ENCODE data around the gene RSBN1. TPM values are rescaled to one million over a fixed set of nuclear protein-coding genes. Genes with fewer than 3 reads are reported as not detected.

RSBN1 gene
- polyA plus RNA-seq, 1 of the 3 experiments (the other 2 are of a cell fraction) = 4.0 TPM

DNA sequence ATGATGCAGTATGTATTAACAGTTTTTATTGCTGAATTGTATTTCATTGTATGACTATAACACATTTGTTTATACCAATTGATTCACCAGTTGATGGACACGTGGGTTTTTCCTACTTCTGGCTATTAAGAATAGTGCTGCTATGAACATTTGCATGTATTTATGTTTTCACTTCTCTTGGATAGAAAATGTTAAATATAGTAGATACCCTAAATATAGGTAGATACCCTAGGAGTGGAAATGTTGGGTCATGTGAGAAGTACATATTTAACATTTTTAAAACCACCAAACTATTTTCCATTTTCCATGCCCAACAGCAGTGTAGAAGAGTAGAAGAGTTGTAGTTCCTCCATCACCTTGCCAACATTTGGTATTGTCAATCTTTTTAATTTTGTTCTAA lies 60.8 kb downstream of the RSBN1 start:
- Histone ChIP-seq H3K9ac (no peak overlapping the region), H3K4me2 (no peak overlapping the region), H3K4me3 (ENCODE audit: low read depth in 2 of 2, low read length in 1 of 2) (no peak overlapping the region), H2AFZ (ENCODE audit: low read depth) (no peak overlapping the region), H3K27ac (ENCODE audit: low read depth in 2 of 2, low read length in 1 of 2) (no peak overlapping the region), H3K27me3 (ENCODE audit: insufficient read depth) (no peaks in the 10 kb centered on the region), H3F3A (replicated peaks; ENCODE audit: insufficient read depth) (peaks cover 13% of the 10 kb centered on the region), H3K9me2 (no peaks in the 10 kb centered on the region), H3K36me3 (replicated peaks in 1 of 2; ENCODE audit: control insufficient read depth in 1 of 2, insufficient read depth in 2 of 2, low read length in 1 of 2) (peaks cover 14 to 54% of the 10 kb centered on the region in 2 experiments), H4K20me1 (ENCODE audit: insufficient read depth) (no peaks in the 10 kb centered on the region), H3K4me1 (ENCODE audit: control insufficient read depth in 1 of 2, insufficient read depth in 2 of 2, low read depth in 1 of 2, low read length in 1 of 2) (peaks cover 0 to 8% of the 10 kb centered on the region in 2 experiments; a peak in 2 of 4 replicates), H3K9me3 (no peaks in the 10 kb centered on the region), H3K79me2 (ENCODE audit: insufficient read depth) (peaks cover 44% of the 10 kb centered on the region)
- 97% methylated on average over 1 of the region's 1 CpG for WGBS (ENCODE audit: low lambda C conversion rate)
- no peak for DNase-seq
- TF ChIP-seq JUND (IDR thresholded peaks at IDR 0.05) (no peak), SIN3A (IDR thresholded peaks at IDR 0.05; ENCODE audit: borderline replicate concordance, low read depth, low read length) (no peak), SMC3 (IDR thresholded peaks at IDR 0.05; ENCODE audit: low read depth, low read length) (no peak), RCOR1 (IDR thresholded peaks at IDR 0.05; ENCODE audit: low read length) (no peak), NFIC (IDR thresholded peaks at IDR 0.05; ENCODE audit: borderline replicate concordance) (no peak), USF2 (IDR thresholded peaks at IDR 0.05; ENCODE audit: borderline replicate concordance, low read depth, low read length) (no peak), TCF12 (IDR thresholded peaks at IDR 0.05) (no peak), ELF1 (IDR thresholded peaks at IDR 0.05) (no peak)
- TF ChIP-seq, protein P1, sequence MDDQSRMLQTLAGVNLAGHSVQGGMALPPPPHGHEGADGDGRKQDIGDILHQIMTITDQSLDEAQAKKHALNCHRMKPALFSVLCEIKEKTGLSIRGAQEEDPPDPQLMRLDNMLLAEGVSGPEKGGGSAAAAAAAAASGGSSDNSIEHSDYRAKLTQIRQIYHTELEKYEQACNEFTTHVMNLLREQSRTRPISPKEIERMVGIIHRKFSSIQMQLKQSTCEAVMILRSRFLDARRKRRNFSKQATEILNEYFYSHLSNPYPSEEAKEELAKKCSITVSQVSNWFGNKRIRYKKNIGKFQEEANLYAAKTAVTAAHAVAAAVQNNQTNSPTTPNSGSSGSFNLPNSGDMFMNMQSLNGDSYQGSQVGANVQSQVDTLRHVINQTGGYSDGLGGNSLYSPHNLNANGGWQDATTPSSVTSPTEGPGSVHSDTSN (IDR thresholded peaks at IDR 0.05) = no peak
- TF ChIP-seq, protein P2, sequence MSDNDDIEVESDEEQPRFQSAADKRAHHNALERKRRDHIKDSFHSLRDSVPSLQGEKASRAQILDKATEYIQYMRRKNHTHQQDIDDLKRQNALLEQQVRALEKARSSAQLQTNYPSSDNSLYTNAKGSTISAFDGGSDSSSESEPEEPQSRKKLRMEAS (IDR thresholded peaks at IDR 0.05; ENCODE audit: low read depth) = no peak
- TF ChIP-seq, protein P3, sequence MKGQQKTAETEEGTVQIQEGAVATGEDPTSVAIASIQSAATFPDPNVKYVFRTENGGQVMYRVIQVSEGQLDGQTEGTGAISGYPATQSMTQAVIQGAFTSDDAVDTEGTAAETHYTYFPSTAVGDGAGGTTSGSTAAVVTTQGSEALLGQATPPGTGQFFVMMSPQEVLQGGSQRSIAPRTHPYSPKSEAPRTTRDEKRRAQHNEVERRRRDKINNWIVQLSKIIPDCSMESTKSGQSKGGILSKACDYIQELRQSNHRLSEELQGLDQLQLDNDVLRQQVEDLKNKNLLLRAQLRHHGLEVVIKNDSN (IDR thresholded peaks at IDR 0.05; ENCODE audit: borderline replicate concordance, low read depth) = no peak
- CTCF ChIA-PET = interaction anchor here (1.0 kb wide), 1 partner anchor 679 kb away, joined by 3 read pairs; the partner anchor contains the start of gene LRIG2
- POLR2A ChIA-PET = no interaction called here

GRCh38 chr1:113751114-113751513 lies 61.2 kb downstream of the RSBN1 start:
- peaks cover 13% of the 10 kb centered on the region for H3F3A ChIP-seq (replicated peaks; ENCODE audit: insufficient read depth)
- CTCF ChIA-PET = interaction anchor here (1.0 kb wide), 1 partner anchor 679 kb away, joined by 3 read pairs; the partner anchor contains the start of gene LRIG2
- no peak overlapping the region for H2AFZ ChIP-seq (ENCODE audit: low read depth)
- H3K9ac ChIP-seq = no peak overlapping the region
- H3K9me3 ChIP-seq = no peaks in the 10 kb centered on the region
- no peaks in the 10 kb centered on the region for H4K20me1 ChIP-seq (ENCODE audit: insufficient read depth)
- peaks cover 18 to 56% of the 10 kb centered on the region in 2 experiments for H3K36me3 ChIP-seq (replicated peaks in 1 of 2; ENCODE audit: control insufficient read depth in 1 of 2, insufficient read depth in 2 of 2, low read length in 1 of 2)
- H3K4me3 ChIP-seq (ENCODE audit: low read depth in 2 of 2, low read length in 1 of 2) = no peak overlapping the region
- no peak overlapping the region for H3K4me2 ChIP-seq
- no peaks in the 10 kb centered on the region for H3K27me3 ChIP-seq (ENCODE audit: insufficient read depth)
- no peak overlapping the region for H3K27ac ChIP-seq (ENCODE audit: low read depth in 2 of 2, low read length in 1 of 2)
- TF ChIP-seq POLR2AphosphoS5 (IDR thresholded peaks at IDR 0.05; ENCODE audit: low read depth, low read length) = no peak
- no peak for TF ChIP-seq FOXM1 (IDR thresholded peaks at IDR 0.05; ENCODE audit: low read depth)
- TF ChIP-seq, protein P3 (IDR thresholded peaks at IDR 0.05; ENCODE audit: borderline replicate concordance, low read depth) = no peak
- TF ChIP-seq NFIC (IDR thresholded peaks at IDR 0.05; ENCODE audit: borderline replicate concordance) = no peak
- no peak for TF ChIP-seq TAF1 (IDR thresholded peaks at IDR 0.05; ENCODE audit: borderline replicate concordance, low read depth, low read length)
- TF ChIP-seq MXI1 (IDR thresholded peaks at IDR 0.05; ENCODE audit: low read depth, low read length) = no peak
- H3K79me2 ChIP-seq (ENCODE audit: insufficient read depth) = peaks cover 43% of the 10 kb centered on the region
- no peaks in the 10 kb centered on the region for H3K9me2 ChIP-seq
- POLR2A ChIA-PET = no interaction called here
- no peak for DNase-seq
- H3K4me1 ChIP-seq (ENCODE audit: control insufficient read depth in 1 of 2, insufficient read depth in 2 of 2, low read depth in 1 of 2, low read length in 1 of 2) = peaks cover 0 to 8% of the 10 kb centered on the region in 2 experiments; a peak in 1 of 4 replicates
